COLO829 (cell line): Measurements from ENCODE around the gene NUP93.
"Not testable (repeated sequence)": the region's sequence is repeated elsewhere in the genome, so short reads cannot be mapped to it uniquely, and the experiment has no call there.

Source experiments
- DNase-seq: peaks from one replicate; pipeline ENCODE4 v3.0.0; 2012; ENCODE audit warnings: low spot score

Gene NUP93

DNA sequence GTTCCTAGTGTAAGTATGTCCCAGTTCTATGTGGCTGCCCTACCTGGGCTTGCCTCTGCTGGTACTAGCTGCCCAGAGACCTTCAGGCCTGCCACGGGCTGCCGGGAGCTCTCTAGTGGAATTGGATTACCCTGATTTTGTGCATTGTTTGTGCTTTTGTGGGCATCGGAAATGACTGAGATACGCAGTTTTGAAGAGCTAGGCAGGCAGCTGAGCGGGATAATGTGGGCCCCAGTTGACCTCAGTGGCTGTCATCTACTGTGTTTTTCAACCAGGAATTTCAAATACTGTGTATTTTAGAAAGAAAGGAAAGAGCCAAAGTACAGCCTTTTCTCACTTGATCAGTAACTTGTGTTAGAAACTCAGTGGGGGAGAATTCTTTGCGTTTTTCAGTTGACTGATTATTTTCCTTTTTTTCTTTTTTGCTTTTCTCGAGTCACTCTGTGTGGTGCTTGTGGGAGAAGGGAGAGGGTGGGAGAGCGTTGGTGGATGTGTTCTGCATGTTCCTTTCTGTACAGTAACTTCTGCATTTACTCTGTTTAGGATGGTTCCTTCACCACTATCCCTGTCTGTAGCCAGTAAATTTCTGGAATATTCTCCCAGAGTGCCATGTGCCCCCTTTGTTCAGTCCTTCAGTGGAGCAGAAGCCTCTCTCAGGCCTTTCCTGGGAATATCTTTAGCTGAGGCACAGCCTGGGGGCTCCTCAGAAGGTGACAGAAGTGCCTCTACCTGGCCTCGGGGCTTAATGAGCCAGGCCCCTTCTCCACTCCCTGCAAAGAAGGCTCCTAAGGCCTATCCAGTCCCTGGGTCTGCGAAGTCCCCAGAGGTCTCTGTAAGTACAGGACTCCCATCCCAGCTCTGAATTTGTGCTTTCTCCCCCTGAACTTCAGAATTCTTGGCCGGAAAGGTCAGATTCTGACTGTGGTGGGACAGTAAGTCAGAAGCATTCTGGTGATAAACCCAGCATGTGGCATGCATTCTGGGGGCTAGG is 120.1 kb downstream of the NUP93 start:
- DNase-seq: no peak

DNA sequence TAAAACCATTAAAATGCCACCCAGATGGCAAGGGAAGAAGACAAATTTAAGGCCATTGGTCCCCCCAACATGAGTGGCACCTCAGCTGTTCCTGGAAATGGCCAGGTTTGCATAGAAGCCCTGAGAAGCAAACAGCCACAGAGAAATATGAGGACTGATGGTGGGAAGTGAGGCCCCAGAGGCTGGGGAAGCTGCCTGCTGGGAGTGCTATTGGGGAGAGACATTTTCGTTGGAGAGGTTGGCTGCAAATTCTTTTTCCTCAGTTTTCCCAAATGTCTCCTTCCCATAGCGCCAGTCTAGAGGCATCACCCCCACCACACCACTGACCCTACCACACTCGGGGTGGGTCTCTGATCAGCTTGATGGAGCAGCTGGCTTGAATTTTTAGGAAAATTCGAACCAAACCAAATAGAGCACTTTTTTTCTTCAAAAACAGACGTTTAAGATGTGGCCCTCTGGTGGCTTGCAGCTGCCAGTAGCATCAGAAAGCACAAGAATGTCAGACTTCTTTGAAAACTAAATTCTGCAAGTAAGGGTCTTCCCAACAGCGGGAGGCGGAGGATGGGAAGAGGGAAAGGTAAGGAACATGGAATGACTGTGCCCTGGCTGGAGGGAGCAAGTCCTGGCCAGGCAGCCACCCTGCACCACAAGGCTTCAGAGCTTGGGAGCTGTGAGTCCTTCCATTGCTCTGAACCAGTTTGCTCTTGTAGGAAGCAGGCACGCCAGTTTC is 121.9 kb downstream of the NUP93 start:
- no peak for DNase-seq

- DNase-seq: no peak
These were observed 122.4 kb downstream of the NUP93 start for GRCh38 chr16:56852401-56852730.

DNA sequence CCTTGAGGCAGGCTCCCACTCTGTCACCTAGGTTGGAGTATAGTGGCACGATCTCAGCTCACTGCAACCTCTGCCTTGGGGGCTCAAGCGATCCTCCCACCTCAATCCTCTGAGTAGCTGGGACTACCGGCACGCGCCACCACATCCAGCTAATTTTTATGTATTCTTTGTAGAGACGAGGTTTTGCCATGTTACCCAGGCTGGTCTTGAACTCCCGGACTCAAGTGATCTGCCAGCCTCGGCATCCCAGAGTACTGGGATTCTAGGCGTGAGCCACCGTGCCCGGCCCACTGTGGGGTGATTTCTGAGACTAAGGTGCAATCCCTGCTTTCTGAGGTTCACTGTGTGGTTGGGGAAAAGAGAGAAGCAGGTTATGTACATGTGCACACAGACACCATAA is 123.0 kb downstream of the NUP93 start:
- no peak for DNase-seq

- no peak for DNase-seq
These were observed 125.3 kb downstream of the NUP93 start for GRCh38 chr16:56855201-56855600.

- DNase-seq: no peak
These were observed 126.0 kb downstream of the NUP93 start for GRCh38 chr16:56855946-56856345.

DNA sequence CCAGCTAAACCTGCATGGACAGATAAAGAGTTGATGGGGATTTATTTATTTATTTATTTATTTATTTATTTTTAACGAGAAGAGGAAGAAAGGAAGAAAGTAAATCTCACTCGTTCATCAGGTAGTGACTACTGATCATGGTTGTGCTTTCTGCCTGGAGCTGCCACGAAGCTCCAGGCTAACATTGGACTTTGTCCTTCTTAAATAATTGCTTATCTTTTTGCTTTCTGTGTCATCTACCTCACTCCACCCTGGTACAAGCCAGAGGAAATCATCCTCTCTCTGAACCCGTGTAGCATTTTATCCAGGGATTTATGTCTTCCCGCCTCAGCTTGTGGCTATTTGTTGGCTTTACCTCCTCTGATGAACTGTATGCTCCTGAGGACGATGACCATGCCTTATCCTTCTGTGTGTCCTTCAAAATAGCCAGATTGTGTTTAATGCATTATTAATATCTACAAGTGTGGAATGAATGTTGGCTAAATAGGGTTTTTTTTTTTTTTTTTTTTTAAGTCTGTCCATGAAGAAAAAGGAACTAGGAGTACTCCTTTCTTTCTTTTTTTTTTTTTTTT is 127.0 kb downstream of the NUP93 start:
- DNase-seq: no peak

DNA sequence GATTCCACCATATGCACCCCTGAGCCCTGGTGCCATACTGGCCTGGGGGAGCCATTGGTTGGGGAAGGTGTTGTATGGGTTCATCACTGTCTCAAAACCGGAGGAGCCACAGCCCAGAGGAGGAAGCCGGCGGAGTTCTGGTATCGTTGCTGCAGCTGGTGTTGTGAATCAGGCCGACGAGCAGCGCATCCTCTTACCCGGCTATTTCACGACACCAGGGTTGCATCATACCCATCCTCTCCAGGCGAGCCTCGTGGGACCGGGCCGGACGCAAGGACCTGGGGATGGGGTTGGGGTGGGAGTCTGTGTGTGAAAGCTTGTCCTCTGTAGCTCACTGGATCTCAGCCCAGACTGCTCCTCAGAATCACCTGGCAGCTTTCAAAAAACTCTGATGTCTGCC is 128.4 kb downstream of the NUP93 start:
- no peak for DNase-seq

DNA sequence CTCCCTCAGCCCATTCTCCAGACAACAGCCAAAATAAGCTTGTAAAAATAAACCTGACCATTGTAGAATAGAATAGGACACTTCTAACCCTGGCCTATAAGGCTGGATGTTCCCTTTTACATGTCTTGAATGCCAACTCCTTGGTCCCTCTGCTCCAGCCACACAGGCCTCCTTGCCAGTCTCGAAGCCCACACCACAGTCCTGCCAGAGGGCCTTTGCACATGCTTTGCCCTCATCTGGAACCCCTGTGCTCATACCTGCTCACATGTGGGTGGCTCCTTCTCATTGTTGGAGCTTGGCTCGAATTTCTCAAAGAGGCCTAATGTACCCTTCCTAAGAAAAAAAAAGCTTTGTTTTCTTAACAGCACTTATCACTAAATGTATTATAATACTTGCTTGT is 129.7 kb downstream of the NUP93 start:
- DNase-seq: no peak

GRCh38 chr16:56860226-56861020 is 130.5 kb downstream of the NUP93 start:
- no peak for DNase-seq

- DNase-seq: no peak
These were observed 131.2 kb downstream of the NUP93 start for GRCh38 chr16:56861092-56861610.

- DNase-seq: no peak
These were observed 131.8 kb downstream of the NUP93 start for GRCh38 chr16:56861756-56862155.

GRCh38 chr16:56862776-56863175 is 132.8 kb downstream of the NUP93 start:
- DNase-seq: no peak

GRCh38 chr16:56864960-56865359 is 135.0 kb downstream of the NUP93 start, which contains the start of gene SLC12A3:
Gene SLC12A3, plus strand, starts transcription at chr16:56865207. Its CDS starts 29 bp downstream, at chr16:56865236.
- no peak for DNase-seq

DNA sequence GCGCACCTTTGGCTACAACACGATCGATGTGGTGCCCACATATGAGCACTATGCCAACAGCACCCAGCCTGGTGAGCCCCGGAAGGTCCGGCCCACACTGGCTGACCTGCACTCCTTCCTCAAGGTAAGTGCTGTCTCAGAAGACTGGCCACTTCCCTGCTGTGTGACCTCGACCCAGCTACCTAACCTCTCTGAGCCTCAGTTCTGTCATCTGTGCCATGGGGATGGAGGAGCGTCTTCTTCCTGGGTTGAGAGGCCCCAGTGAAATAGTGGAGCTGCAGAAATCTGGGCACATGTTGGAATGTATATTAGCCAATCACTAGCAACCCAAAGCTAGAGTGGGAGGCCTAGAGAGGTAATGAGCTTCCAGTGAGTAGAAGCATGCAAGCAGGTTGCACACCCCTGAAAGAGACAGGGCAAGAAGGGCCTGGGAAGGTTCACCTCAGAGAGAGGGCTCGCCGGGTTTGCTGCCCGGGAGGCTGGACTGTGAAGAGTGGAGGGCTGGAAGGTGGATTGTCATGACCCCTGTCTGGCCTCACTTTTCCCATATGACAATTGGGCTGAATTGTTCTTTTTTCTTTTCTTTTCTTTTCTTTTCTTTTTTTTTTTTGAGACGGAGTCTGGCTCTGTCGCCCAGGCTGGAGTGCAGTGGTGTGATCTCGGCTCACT is 135.6 kb downstream of the NUP93 start:
- no peak for DNase-seq

DNA sequence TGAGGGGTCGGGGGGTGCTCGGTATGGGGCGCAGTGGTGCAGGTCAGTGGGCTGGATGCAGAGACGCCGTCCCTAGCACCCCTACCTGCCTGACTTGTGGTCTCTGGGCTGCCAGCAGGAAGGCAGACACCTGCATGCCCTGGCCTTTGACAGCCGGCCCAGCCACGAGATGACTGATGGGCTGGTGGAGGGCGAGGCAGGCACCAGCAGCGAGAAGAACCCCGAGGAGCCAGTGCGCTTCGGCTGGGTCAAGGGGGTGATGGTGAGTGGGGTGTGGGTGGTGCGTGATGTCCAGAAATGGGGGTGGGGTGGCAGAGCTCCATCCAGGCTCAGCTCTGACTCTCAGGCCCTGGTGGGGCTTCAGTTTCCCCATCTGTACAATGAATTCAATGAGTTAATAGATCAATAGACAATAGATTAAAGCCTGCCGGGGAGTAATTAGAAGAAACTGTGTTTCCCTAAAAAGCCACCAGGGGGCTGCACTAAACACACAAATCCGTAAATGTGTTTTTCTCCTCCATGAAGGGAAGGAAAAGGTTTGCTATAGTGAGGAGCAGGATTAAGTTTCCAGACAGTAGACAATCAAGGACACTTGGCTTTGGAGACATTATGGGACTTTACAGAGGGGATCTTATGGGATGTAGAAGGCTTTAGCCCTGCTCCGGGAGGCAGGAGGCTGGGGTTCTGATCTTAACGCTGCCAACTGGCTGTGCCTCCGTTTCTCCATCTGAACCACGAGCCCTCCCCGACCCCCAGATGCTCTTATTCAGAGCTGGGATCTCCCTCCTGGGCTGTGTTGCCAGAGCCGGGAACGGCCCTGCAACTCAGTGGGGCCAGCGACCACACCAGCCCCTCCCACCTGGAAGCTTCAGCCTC is 137.3 kb downstream of the NUP93 start:
- DNase-seq: peak; percentile 27

GRCh38 chr16:56868175-56868574 is 138.2 kb downstream of the NUP93 start:
- no peak for DNase-seq

- DNase-seq: not testable (repeated sequence)
These were observed 138.8 kb downstream of the NUP93 start for GRCh38 chr16:56868766-56869165.

GRCh38 chr16:56869513-56870275 is 139.8 kb downstream of the NUP93 start:
- no peak for DNase-seq
